ENCODE data around the gene TTC39A.
"Not testable (repeated sequence)": the region's sequence is repeated elsewhere in the genome, so short reads cannot be mapped to it uniquely, and the experiment has no call there.

DNA sequence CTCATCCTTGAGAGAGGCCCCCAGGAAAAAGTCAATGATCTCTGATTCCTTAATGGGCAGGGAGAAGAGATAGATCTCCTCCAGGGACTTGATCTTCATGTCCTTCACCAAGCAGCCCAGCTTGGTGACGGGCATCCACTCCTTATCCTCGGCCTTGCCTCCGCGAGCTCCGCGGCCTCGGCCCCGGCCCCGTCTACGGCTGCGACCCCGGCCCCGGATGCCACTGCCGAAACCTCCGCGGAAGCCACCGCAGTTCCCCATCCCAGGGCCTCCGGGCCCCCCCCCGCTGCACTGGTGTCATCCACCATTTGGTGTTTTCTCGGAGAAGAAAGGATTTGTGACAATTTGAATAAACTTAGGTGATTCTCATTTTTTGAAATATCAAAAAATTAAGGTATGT lies 79.2 kb downstream of the TTC39A start:
- not testable (repeated sequence) for TF ChIP-seq CTCF, POLR2A (IDR thresholded peaks at IDR 0.05)
